GM19452 (cell line): Measurements from ENCODE around the gene GATA5.

Source experiments
- ATAC-seq: cut with Tn5 transposase; IDR thresholded peaks from one replicate; pipeline ENCODE4 v1.9.1; 2021; ENCODE audit not compliant: unreplicated experiment

The GATA5 gene

GRCh38 chr20:62418709-62419487 is 56.9 kb downstream of the GATA5 start:
- ATAC-seq, result no peak

DNA sequence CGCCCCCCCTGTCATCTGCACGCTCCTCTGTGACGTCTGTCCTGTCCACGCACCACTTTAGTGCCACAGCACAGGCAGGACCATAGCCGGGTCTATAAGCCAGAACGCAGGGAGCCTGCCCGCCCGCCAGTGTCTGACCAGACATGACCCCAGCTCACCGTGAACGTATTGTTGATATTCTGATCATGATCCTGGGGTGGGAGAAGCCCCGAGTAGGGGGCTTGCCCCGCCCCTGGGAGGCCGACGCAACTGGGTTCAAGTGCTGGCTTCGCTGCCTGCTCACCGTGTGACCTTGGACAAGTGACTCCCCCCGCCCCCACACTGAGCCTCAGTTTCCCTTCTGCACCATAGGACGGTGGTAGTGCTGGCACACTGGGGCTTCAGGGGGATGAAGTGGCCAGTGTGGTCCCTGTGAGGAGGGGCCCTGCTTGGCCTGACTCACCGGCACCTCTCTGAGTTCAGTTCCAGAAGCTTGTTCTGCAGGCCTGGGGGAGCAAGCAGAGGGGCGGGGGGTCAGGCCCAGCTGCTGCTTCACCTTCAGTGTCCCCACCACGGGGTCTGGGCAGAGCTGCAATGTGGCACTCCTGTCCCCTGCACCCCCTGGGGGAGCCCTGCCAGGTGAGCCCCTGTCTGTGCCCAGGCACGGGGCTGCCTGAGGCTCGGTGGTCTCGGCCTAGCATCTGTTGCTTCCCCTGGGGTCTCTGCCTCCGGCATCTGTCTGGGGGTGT is 57.6 kb downstream of the GATA5 start:
- no peak for ATAC-seq

GRCh38 chr20:62416651-62417637 is 58.9 kb downstream of the GATA5 start:
- no peak for ATAC-seq

DNA sequence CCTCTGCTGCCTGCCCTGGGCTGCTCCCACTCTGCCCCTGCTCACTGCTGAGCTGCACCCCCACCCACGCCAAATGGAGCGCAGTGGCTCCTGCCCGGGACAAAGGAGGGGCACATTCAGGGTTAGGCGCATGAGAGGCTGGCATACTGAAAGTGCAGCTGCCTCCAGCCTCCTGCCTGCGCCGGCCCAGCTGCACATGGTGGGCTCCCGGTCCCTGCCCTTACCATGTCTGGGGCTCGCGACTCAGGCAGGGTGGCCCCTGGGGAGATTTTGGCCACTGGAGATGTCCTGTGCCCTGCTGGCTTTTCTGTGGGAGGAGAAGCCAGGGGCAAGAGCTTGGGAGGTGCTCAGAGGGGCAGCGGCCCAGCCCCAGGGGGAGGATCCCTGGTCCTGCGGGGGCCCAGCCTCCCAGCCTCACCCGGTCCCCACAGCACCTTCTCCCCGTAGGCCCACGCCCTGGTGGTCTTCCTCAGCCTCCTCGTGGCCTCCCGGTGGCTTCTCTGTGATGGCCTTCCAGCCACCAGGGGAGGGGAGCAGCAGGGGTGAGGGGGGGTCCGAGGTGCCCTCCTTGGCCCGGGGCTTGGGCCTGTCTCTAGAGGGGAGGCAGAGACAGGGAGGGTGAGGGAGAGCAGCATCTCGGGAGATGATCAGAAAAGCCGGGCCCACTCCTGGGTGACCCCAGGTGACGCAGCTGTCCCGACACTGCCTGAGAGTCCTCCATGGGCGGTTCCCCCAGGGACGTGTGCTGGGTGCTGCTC is 60.3 kb downstream of the GATA5 start:
- no peak for ATAC-seq

GRCh38 chr20:62413896-62414481 is 61.8 kb downstream of the GATA5 start:
- ATAC-seq, result no peak
